Adrenal gland (tissue), 5 donors: Measurements from ENCODE around the gene UQCRC1.

ENCODE experiments used
- POLR2A ChIP-seq, 2 donors: fragments of 450-650 bp; IDR thresholded peaks; one replicate each; pipeline ENCODE4 v1.6.1; 2017; ENCODE audit warnings: antibody characterized with exemption in 2 of 2, mild to moderate bottlenecking in 2 of 2, moderate library complexity in 1 of 2
- TF ChIP-seq, protein P1 (sequence below), 6 experiments: fragments of 450-650 bp in 4 of 6; fragments of 200-600 bp in 2 of 6; sonication (generic) in 1 of 6; IDR thresholded peaks; 1 replicate in 5 of 6; 2 replicates in 1 of 6; pipeline versions ENCODE4 v1.5.1 to v1.8.0; 2016 to 2021; ENCODE audit warnings: antibody characterized with exemption in 6 of 6, mild to moderate bottlenecking in 2 of 6, moderate library complexity in 1 of 6
- donor health status: DM: no; HTN: no; CAD: no.

DNA sequence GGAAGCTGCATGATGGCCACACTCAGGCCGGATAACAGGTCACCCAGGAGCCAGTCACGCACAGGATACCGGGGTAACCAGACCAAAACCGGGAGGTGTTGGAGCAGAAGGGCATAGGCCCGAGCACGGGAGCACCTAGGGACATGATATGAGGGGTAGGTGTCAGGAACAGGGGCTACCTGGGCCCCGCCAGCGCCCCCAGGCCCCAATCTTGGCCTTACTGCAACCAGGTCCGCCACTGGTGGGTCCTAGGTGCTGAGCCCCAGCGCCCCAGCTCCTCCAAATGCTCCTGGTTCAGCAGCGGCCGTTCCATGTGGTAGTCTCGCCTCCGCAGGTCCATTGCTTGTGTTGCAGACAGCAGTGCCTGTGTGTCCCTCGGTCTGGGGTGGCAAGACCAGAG lies 23.8 kb upstream of the UQCRC1 start:
- TF ChIP-seq, protein P1, sequence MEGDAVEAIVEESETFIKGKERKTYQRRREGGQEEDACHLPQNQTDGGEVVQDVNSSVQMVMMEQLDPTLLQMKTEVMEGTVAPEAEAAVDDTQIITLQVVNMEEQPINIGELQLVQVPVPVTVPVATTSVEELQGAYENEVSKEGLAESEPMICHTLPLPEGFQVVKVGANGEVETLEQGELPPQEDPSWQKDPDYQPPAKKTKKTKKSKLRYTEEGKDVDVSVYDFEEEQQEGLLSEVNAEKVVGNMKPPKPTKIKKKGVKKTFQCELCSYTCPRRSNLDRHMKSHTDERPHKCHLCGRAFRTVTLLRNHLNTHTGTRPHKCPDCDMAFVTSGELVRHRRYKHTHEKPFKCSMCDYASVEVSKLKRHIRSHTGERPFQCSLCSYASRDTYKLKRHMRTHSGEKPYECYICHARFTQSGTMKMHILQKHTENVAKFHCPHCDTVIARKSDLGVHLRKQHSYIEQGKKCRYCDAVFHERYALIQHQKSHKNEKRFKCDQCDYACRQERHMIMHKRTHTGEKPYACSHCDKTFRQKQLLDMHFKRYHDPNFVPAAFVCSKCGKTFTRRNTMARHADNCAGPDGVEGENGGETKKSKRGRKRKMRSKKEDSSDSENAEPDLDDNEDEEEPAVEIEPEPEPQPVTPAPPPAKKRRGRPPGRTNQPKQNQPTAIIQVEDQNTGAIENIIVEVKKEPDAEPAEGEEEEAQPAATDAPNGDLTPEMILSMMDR (IDR thresholded peaks at IDR 0.05) = no peak
- TF ChIP-seq POLR2A (IDR thresholded peaks at IDR 0.05) = no peak
